Common myeloid progenitor, CD34-positive (primary cell): ENCODE measurements around the gene RGMA.

ENCODE experiments used
- CTCF ChIA-PET: fragments of 350-600 bp; sonication (Branson Sonifier 250); formaldehyde crosslinking; loops from one replicate; lab custom pipeline; 2021; ENCODE audit warnings: antibody characterized with exemption; lab: Charles Lee
- POLR2A ChIA-PET: fragments of 350-600 bp; sonication (Branson Sonifier 250); formaldehyde crosslinking; loops from one replicate; lab custom pipeline; 2021; ENCODE audit warnings: antibody characterized with exemption; lab: Charles Lee
- DNase-seq, 3 donors: peaks; one replicate each; pipeline versions ENCODE4 v3.0.0 to v3.0.0-alpha.2; 2013
- H3K27ac ChIP-seq, 2 experiments: 1 replicate in 1 of 2; 2 replicates in 1 of 2; pipeline ENCODE4 v1.7.0; 2013; ENCODE audit warnings: inconsistent platforms in 2 of 2, low read length in 2 of 2, mild to moderate bottlenecking in 2 of 2, low read depth in 1 of 2, moderate library complexity in 1 of 2; ENCODE audit not compliant: severe bottlenecking in 2 of 2, insufficient read depth in 1 of 2, poor library complexity in 1 of 2
- H3K27me3 ChIP-seq, 5 experiments: replicated peaks in 2 of 5; 1 replicate in 3 of 5; 2 replicates in 2 of 5; pipeline versions ENCODE4 v1.6.1 to v1.7.0; 2013; ENCODE audit warnings: low read length in 4 of 5, mild to moderate bottlenecking in 2 of 5, moderate library complexity in 2 of 5, inconsistent platforms in 1 of 5; ENCODE audit not compliant: insufficient read depth in 5 of 5, control insufficient read depth in 4 of 5
- H3K36me3 ChIP-seq, 4 experiments: 1 replicate in 2 of 4; 2 replicates in 2 of 4; pipeline versions ENCODE4 v1.6.1 to v1.7.0; 2013; ENCODE audit warnings: low read length in 3 of 4, control low read depth in 1 of 4, mild to moderate bottlenecking in 1 of 4; ENCODE audit not compliant: control insufficient read depth in 4 of 4, insufficient read depth in 4 of 4
- H3K4me1 ChIP-seq, 4 experiments: 1 replicate in 3 of 4; 2 replicates in 1 of 4; pipeline versions ENCODE4 v1.6.1 to v1.7.1; 2013; ENCODE audit warnings: low read length in 3 of 4, mild to moderate bottlenecking in 3 of 4, control low read depth in 1 of 4, inconsistent platforms in 1 of 4, moderate library complexity in 1 of 4; ENCODE audit not compliant: control insufficient read depth in 4 of 4, insufficient read depth in 4 of 4; ENCODE audit errors: control extremely low read depth in 1 of 4
- H3K4me3 ChIP-seq, 7 experiments: 1 replicate in 4 of 7; 2 replicates in 3 of 7; pipeline versions ENCODE4 v1.5.1 to v1.7.0; 2013; ENCODE audit warnings: mild to moderate bottlenecking in 7 of 7, low read length in 6 of 7, moderate library complexity in 6 of 7, inconsistent platforms in 2 of 7, low read depth in 2 of 7, control low read depth in 1 of 7; ENCODE audit not compliant: insufficient read depth in 4 of 7, control insufficient read depth in 1 of 7; ENCODE audit errors: extremely low read depth in 1 of 7
- H3K9me3 ChIP-seq, 5 experiments: 1 replicate in 4 of 5; 2 replicates in 1 of 5; pipeline versions ENCODE4 v1.6.1 to v1.7.1; 2013; ENCODE audit warnings: low read length in 4 of 5, mild to moderate bottlenecking in 2 of 5, inconsistent platforms in 1 of 5, low read depth in 1 of 5, moderate library complexity in 1 of 5; ENCODE audit not compliant: control insufficient read depth in 4 of 5, insufficient read depth in 2 of 5; ENCODE audit errors: control extremely low read depth in 1 of 5
- WGBS: methylation state at CpG from one replicate; pipeline ENCODE4 v1.1.5; 2013; ENCODE audit not compliant: insufficient coverage; 5-methylcytosine and 5-hydroxymethylcytosine counted together

The RGMA gene

DNA sequence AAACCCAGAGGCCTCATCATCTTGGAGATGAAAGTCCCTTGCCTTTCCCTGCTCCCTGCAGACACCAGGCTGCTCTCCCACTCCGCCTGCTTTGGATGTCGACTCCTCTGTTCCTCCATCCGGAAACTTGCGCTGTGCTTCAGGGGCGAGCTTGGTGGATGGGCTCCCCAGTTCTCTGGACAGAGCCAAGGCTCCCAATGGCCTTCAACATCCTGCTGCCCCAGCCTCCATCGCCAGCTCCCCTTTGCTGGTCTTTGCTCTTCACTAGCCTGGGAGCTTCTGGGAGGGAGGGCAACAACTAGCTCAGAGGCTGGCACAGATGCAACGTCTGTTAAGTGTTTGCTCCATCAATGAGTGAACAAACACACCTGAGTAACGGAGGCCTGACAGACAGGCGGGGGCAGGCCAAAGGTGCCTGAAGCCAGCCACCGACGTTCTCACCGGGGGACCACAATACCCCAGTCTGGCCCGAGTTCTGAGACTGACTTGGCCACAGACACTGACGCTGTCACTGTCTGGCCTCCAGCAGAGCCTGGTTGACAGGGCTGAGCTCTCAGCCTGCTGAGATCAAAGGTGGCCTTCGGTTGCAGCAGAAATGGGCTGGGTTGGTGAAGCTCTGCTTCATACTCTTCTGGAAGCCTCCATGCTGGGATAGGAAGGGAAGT, 39.0 kb downstream of the RGMA start:
- POLR2A ChIA-PET, result no interaction called here
- peaks cover 0 to 47% (median 21%) of the 10 kb centered on the region in 4 experiments for H3K4me1 ChIP-seq

DNA sequence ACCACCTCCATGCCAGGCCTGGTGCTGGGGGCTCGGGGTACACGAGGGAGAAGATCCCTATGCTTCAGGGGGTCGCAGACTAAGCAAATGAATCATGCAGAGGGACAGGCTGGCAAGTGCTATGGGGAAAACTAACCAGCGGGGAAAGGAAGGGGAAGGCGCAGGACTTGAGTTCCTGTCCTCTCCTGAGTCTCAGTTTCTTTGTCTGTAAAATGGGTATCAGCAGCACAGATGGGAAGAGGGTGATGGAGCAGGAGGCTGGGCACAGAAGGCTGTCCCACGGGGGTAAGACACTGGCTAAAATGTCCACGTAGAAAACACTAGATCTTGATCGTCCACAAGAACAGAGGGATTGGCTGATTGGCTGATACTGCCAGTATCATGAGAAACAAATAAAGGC, 39.8 kb downstream of the RGMA start:
- Histone ChIP-seq H3K9me3 (no peaks in the 10 kb centered on the region), H3K27ac (no peak overlapping the region), H3K27me3 (no peaks in the 10 kb centered on the region), H3K36me3 (peaks cover 0 to 11% (median 0%) of the 10 kb centered on the region in 4 experiments), H3K4me1 (peaks cover 0 to 47% (median 21%) of the 10 kb centered on the region in 4 experiments), H3K4me3 (no peak overlapping the region)
- DNase-seq, result no peak
- ChIA-PET CTCF (interaction anchor here (5.2 to 18.8 kb wide), 2 partner anchors 11 to 16 kb away, joined by 31 to 472 read pairs; no protein-coding TSS in a partner anchor), POLR2A (no interaction called here)
- 49% methylated on average over 8 of the region's 8 CpGs for WGBS

More for the DNA sequence above, 39.0 kb downstream of the RGMA start:
- 92% methylated on average over 14 of the region's 15 CpGs for WGBS
- Histone ChIP-seq H3K4me3 (no peak overlapping the region), H3K27ac (no peak overlapping the region), H3K36me3 (peaks cover 0 to 9% (median 0%) of the 10 kb centered on the region in 4 experiments), H3K9me3 (no peaks in the 10 kb centered on the region), H3K27me3 (no peaks in the 10 kb centered on the region)
- CTCF ChIA-PET, result interaction anchor here (5.2 to 18.8 kb wide), 2 partner anchors 10 to 16 kb away, joined by 31 to 472 read pairs; no protein-coding TSS in a partner anchor
- no peak for DNase-seq

DNA sequence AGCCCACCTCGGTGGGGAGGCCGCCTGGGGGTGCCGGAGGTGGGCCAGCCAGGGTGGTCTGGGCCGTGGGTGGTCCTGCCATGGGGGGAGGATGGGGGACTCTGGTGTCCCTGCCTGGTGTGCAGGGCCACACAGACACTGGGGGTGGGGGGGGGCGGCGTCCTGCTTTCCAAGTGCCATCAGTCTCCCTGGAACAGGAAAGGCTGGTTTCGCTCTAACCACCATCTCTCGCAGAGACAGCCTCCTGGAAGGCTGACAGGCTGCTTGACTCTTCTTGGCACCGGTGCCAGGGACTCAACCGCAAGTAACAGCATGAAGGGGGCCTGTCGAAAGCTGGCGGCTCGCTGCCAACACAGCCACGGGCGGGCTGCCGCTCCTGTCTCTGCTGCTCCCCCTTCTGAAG, 40.3 kb downstream of the RGMA start:
- Histone ChIP-seq H3K4me1 (peaks cover 0 to 52% (median 21%) of the 10 kb centered on the region in 4 experiments), H3K9me3 (no peaks in the 10 kb centered on the region), H3K27ac (peak overlapping the region in 1 of 2 experiments; percentile 58), H3K36me3 (peaks cover 0 to 13% (median 0%) of the 10 kb centered on the region in 4 experiments), H3K27me3 (no peaks in the 10 kb centered on the region), H3K4me3 (no peak overlapping the region)
- CTCF ChIA-PET, result interaction anchor here (5.2 to 18.8 kb wide), 2 partner anchors 11 to 15 kb away, joined by 31 to 472 read pairs; no protein-coding TSS in a partner anchor
- peak; percentile 86 to 97 (median 96) for DNase-seq
- WGBS, result 0% methylated on average over 9 of the region's 16 CpGs
- POLR2A ChIA-PET, result no interaction called here

DNA sequence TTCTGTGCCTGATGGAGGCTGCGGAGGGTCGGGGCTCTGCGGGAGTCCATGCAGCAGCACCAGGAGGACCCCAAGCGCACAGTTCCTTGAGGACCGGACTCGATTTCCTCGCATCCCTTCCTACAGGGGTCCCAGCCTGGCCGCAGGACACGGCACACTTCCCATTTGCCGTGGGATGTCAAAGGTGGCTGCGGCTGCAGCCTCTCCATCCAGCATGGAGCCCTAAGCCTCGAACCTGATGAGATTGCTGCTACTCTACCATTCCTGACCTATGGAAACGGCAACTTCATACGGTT, 40.6 kb downstream of the RGMA start:
- no peak for DNase-seq
- Histone ChIP-seq H3K36me3 (peaks cover 0 to 13% (median 0%) of the 10 kb centered on the region in 4 experiments), H3K4me3 (no peak overlapping the region), H3K27me3 (no peaks in the 10 kb centered on the region), H3K4me1 (peaks cover 0 to 56% (median 21%) of the 10 kb centered on the region in 4 experiments), H3K9me3 (no peaks in the 10 kb centered on the region), H3K27ac (peak overlapping the region in 1 of 2 experiments; percentile 58)
- POLR2A ChIA-PET, result no interaction called here
- WGBS, result 64% methylated on average over 14 of the region's 14 CpGs
- CTCF ChIA-PET, result interaction anchor here (0.9 to 18.8 kb wide), 3 partner anchors 12 to 23 kb away, joined by 3 to 472 read pairs (median 8); no protein-coding TSS in a partner anchor

DNA sequence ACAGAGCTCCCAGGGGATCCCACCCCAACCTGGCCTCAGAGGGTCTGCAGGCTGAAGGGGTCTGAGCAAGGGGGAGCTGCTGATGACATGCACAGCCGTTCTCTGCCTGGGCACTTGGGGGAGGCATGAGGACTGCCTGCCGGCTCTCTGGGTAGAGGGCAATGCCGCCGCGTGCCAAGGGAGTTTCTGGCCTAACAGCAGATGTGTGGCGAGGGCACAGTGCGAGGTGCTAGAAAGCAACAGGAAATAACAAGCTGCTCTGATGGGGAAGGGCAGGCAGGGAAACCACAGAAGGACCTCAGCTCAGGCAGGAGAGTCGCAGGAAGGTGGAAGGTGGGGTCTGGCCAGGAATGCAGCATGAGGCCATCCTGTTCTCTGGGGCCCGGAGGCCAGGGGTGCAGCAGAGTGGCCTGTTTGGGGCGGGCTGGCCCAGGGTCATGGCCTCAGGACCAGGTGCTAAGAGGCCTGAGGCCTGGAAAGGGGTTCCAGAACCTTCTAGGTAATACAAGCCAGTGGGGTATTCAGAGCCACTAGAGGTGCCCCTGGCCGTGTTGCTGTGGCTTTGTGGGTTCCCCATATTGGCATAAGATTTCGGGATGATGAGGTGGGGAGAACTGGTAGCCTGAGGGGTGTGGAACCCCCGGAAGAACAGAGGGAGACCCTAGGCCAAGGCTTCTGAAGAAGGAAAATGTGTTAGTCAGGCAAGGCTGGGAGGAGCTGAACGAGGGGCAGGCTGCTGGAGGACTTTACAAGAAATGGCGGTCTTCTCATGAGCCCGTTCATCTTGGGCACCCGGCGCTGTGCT, 41.2 kb downstream of the RGMA start:
- POLR2A ChIA-PET, result interaction anchor here (1.0 kb wide), 1 partner anchor 9 kb away, joined by 4 read pairs; no protein-coding TSS in a partner anchor
- Histone ChIP-seq H3K4me3 (no peak overlapping the region), H3K4me1 (peaks cover 0 to 61% (median 21%) of the 10 kb centered on the region in 4 experiments), H3K27me3 (no peaks in the 10 kb centered on the region), H3K9me3 (no peaks in the 10 kb centered on the region), H3K27ac (peak overlapping the region; percentile 46 to 64), H3K36me3 (peaks cover 0 to 13% (median 0%) of the 10 kb centered on the region in 4 experiments)
- peak; percentile 68 to 95 (median 93) for DNase-seq
- CTCF ChIA-PET, result interaction anchor here (0.9 to 18.8 kb wide), 3 partner anchors 13 to 24 kb away, joined by 3 to 472 read pairs (median 8); no protein-coding TSS in a partner anchor
- WGBS, result 26% methylated on average over 17 of the region's 18 CpGs

DNA sequence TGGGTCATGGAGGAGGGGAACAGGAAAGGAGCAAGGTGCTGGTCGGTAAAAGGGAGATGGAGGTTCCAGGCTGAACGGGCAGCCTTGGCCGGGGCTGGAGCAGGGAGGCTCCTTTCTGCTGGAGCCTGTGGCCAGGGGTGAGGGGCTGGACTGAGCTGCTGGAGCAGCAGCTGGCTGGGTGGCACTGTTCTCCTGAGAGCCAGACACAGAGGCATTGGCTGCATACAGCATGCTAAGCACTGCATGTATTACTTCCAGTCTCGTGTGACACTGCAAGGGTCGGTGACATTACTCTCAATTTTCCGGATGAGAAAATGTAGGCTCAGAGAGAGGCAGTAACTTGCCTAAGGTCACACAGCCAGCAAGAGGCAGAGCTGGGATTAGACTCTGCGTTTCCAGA, 42.3 kb downstream of the RGMA start:
- Histone ChIP-seq H3K36me3 (peaks cover 0 to 13% (median 0%) of the 10 kb centered on the region in 4 experiments), H3K27ac (no peak overlapping the region), H3K4me3 (no peak overlapping the region), H3K4me1 (peaks cover 0 to 65% (median 20%) of the 10 kb centered on the region in 4 experiments), H3K9me3 (no peaks in the 10 kb centered on the region), H3K27me3 (no peaks in the 10 kb centered on the region)
- DNase-seq, result no peak
- CTCF ChIA-PET, result interaction anchor here (1.7 to 18.8 kb wide), 2 partner anchors 13 to 25 kb away, joined by 8 to 472 read pairs; no protein-coding TSS in a partner anchor
- WGBS, result 76% methylated on average over 6 of the region's 7 CpGs
- POLR2A ChIA-PET, result no interaction called here
